ENCODE measurements around the gene IPO4.

DNA sequence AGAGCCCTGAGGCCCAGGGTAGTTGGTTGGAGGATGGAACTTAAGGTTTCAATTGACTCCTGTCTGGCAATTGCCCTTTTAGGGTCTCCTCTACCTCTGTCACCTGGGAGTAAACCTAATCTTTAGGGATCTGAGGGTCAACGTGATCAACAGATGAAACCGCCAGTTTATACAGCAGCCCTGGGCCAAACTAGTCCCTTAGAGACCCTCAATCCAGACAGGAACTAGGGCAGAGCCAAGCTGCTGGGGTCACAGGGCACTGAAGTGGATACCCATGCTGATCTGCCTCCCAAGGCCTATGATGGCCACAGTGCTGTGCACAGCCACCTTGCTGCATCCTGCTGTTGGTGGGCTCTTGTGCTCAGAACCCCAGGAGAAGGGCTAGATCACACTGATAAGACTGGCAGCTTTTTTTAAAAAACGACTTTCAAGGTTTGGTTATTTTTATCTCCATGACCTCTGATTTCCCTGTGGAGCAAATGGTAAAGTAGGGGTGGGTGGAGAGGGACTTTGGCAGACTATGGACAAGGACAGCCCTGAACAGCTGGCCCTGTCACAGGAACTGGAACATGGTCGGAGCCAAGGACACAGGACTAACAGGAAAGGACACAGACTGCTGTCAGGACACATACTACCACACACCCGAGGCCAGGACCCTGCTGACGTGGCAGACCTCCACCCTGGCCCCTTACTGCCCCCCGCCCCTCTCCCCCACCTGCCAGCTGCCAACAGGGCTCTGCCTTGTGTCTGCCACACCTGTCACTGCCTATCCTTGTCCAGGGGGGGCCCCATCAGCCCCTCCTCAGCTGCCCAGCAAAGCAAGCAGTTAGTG, 57.7 kb downstream of the IPO4 start:
- TF ChIP-seq, protein P1, sequence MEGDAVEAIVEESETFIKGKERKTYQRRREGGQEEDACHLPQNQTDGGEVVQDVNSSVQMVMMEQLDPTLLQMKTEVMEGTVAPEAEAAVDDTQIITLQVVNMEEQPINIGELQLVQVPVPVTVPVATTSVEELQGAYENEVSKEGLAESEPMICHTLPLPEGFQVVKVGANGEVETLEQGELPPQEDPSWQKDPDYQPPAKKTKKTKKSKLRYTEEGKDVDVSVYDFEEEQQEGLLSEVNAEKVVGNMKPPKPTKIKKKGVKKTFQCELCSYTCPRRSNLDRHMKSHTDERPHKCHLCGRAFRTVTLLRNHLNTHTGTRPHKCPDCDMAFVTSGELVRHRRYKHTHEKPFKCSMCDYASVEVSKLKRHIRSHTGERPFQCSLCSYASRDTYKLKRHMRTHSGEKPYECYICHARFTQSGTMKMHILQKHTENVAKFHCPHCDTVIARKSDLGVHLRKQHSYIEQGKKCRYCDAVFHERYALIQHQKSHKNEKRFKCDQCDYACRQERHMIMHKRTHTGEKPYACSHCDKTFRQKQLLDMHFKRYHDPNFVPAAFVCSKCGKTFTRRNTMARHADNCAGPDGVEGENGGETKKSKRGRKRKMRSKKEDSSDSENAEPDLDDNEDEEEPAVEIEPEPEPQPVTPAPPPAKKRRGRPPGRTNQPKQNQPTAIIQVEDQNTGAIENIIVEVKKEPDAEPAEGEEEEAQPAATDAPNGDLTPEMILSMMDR (IDR thresholded peaks at IDR 0.05), result no peak
- TF ChIP-seq POLR2A (IDR thresholded peaks at IDR 0.05), result no peak

Data from ovary (tissue), 3 donors.